HL-60/S4 (cell line): Measurements from ENCODE around the gene NAV2.

ENCODE experiments used
- in situ Hi-C: fragments of 300-500 bp; cut with MboI; formaldehyde crosslinking; loops from 2 replicates; pipeline ENCODE4 v1.14.3; 2022; ENCODE audit warnings: low sequenced_read_pairs

NAV2 gene

DNA sequence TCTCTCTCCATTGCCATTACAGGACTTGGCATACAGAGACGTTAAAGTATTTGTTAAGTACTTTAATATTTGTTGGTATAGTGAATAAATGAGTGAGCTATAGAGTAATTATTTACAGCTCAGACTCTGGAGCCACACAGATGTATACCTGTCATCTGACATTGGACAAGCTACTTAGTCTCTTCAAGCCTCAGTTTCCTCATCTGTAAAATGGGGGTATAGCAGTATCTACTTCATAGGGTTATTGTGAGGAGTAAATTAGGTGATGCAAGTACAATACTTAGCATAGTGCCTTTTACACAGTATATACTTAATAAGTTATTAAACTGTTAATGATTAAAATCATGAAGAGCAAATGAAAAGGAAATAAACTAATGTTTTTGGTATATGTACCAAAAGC lies 203.2 kb downstream of the NAV2 start:
- in situ Hi-C loops: loop anchor here (25.0 kb wide), 1 partner anchor 354 kb away; no protein-coding TSS in a partner anchor

DNA sequence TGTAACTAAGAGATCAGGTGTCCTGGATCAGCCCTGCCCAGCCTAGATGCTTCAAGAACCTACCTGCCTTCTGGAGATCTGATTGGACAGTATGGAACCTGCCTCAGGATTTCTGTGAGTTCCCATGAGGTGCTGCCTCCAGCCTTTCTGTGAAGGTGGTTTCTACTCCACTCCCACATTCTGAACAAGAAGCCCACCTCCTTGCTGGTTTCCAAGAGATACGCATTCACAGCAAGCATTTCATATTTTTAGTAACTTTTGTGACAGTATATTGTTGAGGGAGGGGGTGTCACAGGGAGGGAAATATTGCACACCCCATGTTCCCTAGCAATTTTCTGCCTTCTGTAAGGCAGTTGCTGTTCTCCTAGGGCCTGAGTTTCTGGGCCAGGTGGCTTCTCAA lies 204.4 kb downstream of the NAV2 start:
- in situ Hi-C loops: loop anchor here (25.0 kb wide), 1 partner anchor 355 kb away; no protein-coding TSS in a partner anchor

DNA sequence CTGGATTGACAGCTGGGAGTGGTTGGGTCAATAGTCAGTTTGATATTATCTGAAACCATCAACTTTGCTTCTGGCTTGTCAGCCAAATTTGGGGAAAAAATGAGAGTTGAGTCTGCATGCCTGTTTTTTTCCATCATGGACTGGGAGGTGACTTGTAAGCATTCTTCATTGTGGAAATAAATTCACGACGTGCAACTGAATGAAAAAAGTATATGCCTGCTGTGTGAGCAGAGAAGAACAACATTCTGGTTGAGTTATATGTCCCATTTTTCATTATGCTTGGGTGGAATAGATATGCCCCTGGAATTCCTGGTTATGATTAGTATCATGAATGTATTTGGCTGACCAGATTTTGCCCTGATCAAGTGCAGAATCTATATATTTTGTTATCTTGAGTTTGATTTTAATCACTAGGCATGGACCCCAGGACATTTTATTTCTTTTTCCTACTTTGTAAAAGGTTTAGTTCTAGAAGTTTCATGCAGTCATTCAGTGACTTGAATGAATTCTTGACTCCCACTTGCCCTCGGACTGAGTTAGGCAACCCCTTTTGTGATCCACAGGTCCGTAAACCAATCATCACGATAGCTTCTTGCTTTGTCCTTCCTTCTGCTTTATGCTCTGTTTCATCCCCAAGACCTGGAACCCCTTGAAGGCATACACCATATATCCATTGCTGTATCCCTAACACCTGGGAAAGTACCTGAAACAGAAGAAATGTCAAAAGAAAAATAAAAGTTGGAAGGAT lies 205.8 kb downstream of the NAV2 start:
- in situ Hi-C loops: loop anchor here (25.0 kb wide), 1 partner anchor 356 kb away; no protein-coding TSS in a partner anchor

DNA sequence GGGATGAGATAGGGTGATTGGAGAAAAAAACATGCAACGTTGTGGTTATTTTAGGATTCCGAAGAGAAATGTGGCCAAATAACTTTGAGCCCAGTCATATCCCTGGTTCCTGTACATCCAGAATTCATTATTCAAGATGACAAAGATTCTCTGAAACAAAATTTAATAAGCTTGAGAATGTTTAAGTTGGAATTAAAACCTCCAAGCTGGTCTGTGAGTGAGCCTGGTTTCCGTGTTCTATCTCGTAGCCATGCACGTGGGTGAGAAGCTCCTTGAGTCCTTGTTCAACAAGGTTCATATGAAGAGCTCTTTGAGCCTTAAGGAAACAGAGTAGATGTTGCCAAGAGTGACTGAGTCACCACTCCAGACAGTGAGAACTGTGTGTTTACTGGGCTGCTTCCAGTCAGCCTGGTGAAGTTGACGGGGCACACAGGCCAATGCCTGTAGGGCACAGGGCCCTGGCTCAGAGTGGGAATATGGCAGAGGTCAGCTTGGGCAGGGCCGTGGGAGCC lies 206.5 kb downstream of the NAV2 start:
- in situ Hi-C loops: loop anchor here (25.0 kb wide), 1 partner anchor 357 kb away; no protein-coding TSS in a partner anchor

DNA sequence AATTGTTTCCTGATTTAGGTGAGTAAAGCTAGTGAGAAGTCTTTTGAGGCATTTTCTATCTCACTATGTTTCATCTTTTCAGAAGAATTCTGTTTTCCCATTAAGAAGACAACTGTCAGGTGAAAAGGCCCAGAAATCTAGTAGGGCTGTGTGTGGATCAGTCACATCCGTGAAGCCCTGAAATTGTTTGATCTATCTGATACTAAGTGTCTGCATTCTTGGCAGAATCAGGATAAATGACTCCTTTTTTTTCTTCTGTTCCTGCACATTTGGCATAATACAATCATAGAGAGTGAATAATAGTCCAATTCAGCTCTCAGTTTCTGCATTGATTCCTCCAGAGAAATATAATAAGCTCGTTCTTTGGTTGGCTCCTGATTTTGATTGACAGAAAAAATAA lies 208.3 kb downstream of the NAV2 start:
- in situ Hi-C loops: loop anchor here (25.0 kb wide), 1 partner anchor 359 kb away; no protein-coding TSS in a partner anchor

DNA sequence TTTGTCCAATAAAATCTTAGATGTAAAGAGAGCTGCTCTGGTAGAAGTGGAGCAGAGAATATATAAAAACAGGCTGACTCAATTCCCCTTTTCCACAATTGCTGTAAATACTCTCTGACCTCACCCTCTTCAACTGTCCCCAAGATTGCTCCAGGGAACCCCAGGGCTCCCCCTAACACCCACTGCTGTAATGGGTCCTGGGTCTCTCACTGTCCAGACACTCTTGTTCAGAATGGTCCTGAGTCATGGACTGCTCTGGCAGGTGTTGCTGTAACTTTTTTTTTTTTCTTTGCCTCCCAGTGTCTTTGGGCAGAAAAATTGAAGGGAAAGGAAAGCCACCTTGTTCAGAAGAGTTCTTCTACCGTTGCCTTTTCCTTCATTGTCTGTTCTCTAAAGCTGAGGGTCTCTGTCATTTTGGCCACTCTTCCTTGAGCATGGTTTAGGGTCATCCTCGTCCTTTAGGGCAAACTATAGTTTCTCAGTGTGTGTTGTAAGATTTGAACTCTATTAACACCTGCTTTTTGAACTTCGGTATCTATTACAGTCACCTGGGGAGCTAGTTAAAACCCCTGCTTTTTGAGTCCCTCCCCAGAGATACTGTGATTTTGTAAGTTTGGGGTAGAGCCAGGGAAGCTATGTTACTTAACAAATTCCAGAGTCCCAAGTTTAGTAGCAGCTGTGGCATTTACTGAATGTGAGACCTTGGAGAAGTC lies 209.5 kb downstream of the NAV2 start:
- in situ Hi-C loops: loop anchor here (25.0 kb wide), 1 partner anchor 360 kb away; no protein-coding TSS in a partner anchor

DNA sequence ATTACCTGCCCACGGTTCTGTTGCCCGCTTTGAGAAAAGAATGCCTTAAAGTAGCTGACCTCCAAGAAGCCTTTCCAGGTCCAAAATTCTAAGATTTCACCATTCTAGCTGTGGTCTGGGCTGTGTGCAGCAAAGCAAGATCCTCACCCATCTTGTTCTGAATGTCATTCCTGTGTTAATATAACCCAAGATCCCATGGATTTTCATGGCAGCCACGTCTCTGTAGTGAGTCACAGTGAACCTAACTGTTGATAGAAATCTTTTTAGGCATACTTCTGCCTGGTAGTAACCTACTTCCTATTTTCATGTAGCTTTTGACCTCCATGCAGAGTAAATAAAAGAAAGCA lies 210.0 kb downstream of the NAV2 start:
- in situ Hi-C loops: loop anchor here (25.0 kb wide), 1 partner anchor 360 kb away; no protein-coding TSS in a partner anchor

DNA sequence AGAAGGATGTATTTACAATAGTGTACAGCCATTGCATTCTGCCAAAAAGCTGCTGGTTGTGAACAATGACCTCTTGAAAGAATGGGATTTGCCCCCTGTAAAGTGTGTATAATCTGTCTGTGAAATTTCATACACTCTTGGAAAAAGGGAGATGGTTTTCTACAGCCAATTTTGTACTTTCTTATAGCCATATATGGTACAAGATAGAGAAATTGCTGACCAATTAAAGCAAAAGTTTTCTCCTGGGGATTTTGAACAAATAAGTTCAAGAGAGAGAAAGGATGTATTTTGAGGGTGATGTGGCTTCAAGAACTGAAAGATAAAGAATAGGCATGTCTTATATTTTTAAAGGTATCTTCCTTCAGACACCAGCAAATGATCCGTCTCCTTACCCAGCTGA lies 211.0 kb downstream of the NAV2 start:
- in situ Hi-C loops: loop anchor here (25.0 kb wide), 1 partner anchor 361 kb away; no protein-coding TSS in a partner anchor

DNA sequence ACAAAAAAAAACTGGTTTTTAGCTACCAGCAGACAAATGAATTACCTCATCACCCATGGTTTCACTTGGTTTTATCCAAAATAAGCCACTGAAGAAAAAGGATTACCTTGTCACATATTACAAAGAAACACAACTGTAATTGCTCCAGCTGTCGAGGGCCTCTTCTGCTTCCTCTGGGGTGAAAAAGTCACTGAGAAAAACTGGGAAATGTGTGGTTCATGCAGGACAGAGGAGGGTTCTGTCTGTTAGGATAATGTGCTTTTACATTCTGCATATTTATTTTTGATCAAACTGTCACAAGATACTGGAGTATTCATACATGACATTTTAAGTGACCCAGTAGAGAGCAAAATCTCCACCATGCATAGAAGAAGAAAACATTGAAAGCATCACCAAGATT lies 211.7 kb downstream of the NAV2 start:
- in situ Hi-C loops: loop anchor here (25.0 kb wide), 1 partner anchor 362 kb away; no protein-coding TSS in a partner anchor

DNA sequence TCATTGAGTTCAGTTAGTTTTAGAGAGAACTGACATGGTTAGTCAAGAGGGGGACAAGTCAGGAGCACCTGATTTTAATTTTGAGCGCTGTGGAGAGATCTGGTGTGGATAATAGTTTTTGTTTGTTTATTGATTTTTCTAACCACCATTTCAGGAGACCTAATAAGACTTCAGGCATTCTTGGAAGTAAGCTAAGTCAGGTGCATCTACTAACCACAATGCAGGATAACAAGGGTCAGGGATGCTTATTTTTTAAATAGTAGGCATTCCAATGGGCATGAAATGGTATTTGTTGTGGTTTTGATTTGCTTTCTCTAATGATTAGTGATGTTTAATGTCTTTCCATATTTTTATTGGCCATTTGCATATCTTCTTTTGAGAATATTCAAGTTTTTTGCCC lies 212.1 kb downstream of the NAV2 start:
- in situ Hi-C loops: loop anchor here (25.0 kb wide), 2 partner anchors 188 to 362 kb away; no protein-coding TSS in a partner anchor

DNA sequence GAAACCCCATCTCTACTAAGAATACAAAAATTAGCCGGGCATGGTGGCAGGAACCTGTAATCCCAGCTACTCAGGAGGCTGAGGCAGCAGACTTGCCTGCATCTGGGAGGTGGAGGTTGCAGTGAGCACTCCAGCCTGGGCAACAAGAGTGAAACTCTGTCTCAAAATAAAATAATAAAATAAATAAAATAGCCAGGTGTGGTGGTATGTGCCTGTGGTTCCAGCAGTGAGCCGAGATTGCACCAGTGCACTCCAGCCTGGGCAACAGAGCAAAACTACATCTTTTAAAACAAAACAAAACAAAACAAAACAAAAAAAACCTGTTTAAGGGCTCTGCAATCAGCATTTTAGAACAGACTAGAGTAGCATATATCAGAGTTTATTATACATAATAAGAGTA lies 214.8 kb downstream of the NAV2 start:
- in situ Hi-C loops: loop anchor here (25.0 kb wide), 1 partner anchor 185 kb away; no protein-coding TSS in a partner anchor

DNA sequence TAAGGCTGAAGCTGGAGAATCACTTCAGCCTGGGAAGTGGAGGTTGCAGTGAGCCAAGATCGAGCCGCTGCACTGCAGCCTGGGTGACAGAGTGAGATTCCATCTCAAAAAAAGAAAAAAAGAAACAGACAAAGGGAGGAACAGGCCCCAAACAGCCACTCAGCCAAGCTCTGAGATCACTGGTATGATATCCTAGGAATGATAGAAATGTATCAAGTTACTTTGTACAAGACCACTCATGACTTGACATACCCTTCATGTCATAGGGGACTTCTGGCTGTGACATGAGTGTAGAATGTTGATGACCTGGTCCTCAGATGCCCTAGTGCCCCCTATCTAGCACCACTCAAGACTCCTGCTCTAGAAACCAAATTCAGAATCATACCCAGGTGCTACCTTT lies 216.5 kb downstream of the NAV2 start:
- in situ Hi-C loops: loop anchor here (25.0 kb wide), 1 partner anchor 183 kb away; no protein-coding TSS in a partner anchor

DNA sequence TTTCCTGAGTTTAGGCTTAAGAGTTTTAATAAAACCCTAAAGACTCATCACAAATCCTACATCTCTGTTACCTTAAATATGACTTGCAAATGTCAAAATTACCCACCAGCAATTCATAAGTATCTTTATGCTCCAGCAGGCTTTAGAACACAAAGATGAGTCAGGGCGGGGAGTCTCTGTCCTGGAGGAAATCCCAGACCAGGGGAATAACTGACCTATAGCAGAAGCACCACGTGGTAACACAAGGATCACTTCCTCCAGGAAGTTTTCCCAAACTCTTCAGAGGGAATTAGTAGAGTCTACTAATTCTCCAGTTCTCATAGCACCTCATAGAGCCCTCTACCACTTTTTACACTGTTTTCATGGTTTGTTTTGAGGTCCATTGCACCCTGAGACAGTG lies 217.0 kb downstream of the NAV2 start:
- in situ Hi-C loops: loop anchor here (25.0 kb wide), 1 partner anchor 183 kb away; no protein-coding TSS in a partner anchor

DNA sequence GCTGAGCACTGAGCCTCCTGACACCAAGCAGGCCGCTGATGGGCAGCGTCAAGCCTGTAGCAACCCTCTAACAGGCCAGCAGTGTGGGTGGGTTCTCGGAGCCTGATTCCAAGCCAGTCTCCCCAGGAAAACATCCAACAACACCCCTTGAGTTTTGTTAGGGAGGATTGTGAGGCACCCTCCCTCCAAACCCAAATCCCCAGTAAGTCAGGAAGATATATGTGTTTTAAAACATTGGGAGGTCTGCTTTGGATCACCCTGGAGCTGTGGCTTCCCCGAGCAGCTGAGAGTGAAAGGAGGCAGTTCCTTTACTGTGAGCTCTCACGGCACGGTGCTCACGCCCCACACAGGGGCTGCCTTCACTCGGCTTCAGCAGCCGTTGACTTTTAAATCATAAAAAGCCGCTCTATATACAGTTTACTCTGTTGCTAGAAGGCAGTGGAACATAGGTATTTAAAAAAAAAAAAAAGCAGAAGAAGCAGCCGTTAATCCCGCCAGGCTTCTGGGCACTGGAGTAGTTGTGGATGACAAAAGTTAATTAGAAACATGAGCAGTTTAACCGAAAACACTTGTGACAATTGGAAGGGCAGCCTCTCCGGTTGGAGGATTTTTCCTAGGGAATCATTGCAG lies 218.6 kb downstream of the NAV2 start:
- in situ Hi-C loops: loop anchor here (25.0 kb wide), 1 partner anchor 181 kb away; no protein-coding TSS in a partner anchor

DNA sequence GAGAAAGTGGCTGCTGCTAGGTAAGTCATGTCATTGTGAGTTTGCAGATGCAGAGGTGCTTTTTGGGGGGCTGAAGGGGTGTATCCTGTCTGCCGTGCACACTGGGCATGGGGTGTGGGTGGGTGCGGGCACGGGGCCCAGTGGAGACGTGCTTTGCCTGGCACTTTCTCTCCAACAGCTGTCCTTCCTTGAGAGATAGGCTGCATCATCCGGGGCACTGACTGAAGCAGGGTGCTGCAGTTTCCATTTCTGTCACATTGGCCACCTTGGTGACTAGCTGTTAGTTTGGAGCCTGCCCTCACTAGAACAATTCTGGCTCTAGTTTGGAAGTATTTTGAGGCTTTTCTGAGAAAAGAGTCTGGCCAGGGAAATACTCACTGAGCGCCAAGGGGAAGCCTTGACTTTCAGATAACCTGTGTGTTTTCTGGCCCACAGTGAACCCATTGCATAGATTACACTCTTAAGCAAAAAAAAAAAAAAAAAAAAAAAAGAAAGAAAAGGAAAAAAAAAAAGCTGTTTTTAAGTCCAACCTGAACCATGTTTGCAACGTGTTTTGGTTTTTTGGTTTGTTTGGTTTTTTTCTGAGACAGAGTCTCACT lies 219.2 kb downstream of the NAV2 start:
- in situ Hi-C loops: loop anchor here (25.0 kb wide), 1 partner anchor 180 kb away; no protein-coding TSS in a partner anchor

DNA sequence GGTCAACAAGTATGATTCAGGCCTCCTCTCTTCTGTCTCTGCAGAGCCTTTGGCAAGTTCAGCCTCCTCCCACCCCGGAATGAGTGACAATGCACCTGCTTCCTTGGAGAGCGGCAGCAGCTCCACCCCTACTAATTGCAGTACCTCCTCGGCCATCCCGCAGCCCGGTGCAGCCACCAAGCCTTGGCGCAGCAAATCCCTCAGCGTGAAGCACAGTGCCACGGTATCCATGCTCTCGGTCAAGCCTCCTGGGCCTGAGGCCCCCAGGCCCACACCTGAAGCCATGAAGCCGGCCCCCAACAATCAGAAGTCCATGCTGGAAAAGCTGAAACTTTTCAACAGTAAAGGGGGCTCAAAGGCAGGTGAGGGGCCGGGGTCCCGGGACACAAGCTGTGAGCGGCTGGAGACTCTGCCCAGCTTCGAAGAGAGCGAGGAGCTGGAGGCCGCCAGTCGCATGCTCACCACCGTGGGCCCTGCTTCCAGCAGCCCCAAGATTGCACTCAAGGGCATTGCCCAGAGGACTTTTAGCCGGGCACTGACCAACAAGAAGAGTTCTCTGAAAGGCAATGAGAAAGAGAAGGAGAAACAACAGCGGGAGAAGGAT lies 220.6 kb downstream of the NAV2 start:
- in situ Hi-C loops: loop anchor here (25.0 kb wide), 1 partner anchor 179 kb away; no protein-coding TSS in a partner anchor

DNA sequence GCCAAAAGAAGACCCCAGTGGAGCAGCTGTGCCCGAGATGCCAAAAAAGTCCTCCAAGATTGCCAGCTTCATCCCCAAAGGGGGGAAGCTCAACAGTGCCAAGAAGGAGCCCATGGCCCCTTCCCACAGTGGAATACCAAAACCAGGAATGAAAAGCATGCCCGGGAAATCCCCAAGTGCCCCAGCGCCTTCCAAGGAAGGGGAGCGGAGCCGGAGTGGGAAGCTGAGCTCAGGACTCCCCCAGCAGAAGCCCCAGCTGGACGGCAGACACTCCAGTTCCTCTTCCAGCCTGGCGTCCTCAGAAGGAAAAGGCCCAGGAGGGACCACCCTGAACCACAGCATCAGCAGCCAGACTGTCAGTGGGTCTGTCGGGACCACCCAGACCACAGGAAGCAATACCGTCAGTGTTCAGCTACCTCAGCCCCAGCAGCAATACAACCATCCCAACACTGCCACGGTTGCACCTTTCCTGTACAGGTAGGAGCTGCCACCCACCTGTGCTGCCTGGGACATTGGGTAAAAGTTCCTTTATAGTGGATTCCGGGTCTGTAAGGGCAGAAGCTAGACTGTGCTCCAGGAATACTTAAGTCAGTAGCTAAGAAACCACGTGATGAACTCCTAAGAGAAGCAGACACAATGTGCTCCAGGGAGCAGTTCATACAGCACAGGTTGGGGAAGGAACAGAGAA lies 221.3 kb downstream of the NAV2 start:
- in situ Hi-C loops: loop anchor here (25.0 kb wide), 1 partner anchor 178 kb away; no protein-coding TSS in a partner anchor

DNA sequence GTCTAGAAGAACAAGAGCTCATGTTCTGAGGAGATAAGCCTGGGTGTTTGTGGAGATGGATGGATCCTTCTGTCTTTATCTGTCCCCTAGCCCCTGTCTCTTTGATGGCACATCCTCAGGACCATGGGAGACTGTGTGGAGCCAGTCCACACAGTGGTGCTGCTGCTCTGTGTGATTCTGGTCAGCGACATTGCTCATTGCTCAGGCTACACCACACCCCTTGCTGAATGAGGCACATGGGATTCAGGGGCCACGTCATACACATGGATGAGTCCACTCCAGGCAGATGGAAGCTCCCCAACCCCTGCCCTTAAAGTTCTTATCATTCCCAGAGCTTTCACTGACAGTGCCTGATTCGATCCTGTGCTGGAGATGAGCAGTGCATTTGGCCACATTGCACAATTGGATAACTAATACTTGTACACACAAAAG lies 222.2 kb downstream of the NAV2 start:
- in situ Hi-C loops: loop anchor here (25.0 kb wide), 1 partner anchor 177 kb away; no protein-coding TSS in a partner anchor

DNA sequence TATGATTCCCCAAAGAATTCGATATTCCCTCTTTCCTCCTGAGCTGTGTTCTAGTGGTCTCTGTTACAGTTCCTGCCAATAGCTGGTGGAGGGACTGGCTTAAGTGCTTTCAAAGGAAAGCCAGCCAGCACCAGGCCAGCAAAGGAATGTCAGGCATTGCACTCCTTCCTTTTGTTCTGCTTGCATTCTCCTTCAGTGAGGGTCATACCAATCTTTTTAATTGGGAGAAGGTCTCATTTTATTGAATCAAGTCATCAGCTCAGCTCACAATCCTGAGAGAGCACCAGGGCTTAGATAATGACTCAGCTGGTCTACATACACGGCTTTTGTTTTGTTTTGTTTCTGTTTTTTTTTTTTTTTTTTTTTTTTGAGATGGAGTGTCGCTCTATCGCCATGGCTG lies 222.9 kb downstream of the NAV2 start:
- in situ Hi-C loops: loop anchor here (25.0 kb wide), 1 partner anchor 177 kb away; no protein-coding TSS in a partner anchor
